NCI-H2227 treated with DMSO at 0.1 percent for 48 hours (cell line): ENCODE data around the gene STOML1.
A peak's percentile ranks its signal among the peaks of the same experiment; 100 is the strongest.

Experiments
- DNase-seq: peaks from one replicate; lab custom pipeline; 2025; lab: John Stamatoyannopoulos, UW

STOML1 gene

GRCh38 chr15:74019734-74020133 lies 27.6 kb upstream of the STOML1 start:
- no peak for DNase-seq

GRCh38 chr15:74013374-74013894 lies 21.3 kb upstream of the STOML1 start:
- no peak for DNase-seq

GRCh38 chr15:74011610-74012009 lies 19.5 kb upstream of the STOML1 start:
- no peak for DNase-seq

GRCh38 chr15:74010929-74011540 lies 18.9 kb upstream of the STOML1 start:
- no peak for DNase-seq

GRCh38 chr15:74008901-74009300 lies 16.8 kb upstream of the STOML1 start:
- DNase-seq = no peak

- DNase-seq = no peak
These were observed 15.8 kb upstream of the STOML1 start for GRCh38 chr15:74007820-74008371.

GRCh38 chr15:74006774-74007639 lies 14.9 kb upstream of the STOML1 start:
- DNase-seq = no peak

- DNase-seq = no peak
These were observed 5.9 kb upstream of the STOML1 start for GRCh38 chr15:73997986-73998385.

GRCh38 chr15:73996939-73997338 lies 4.8 kb upstream of the STOML1 start:
- DNase-seq = no peak

- DNase-seq = no peak
These were observed 4.2 kb upstream of the STOML1 start for GRCh38 chr15:73996267-73996666.

GRCh38 chr15:73994912-73995622 lies 3.0 kb upstream of the STOML1 start:
- no peak for DNase-seq

- peak; percentile 76 for DNase-seq
These were observed 2.4 kb upstream of the STOML1 start, which contains the start of gene PML for GRCh38 chr15:73994413-73994883. Gene PML (plus strand): TSS chr15:73994716. CDS start chr15:73994813, 97 bp downstream.

- DNase-seq = no peak
These were observed 1.3 kb upstream of the STOML1 start for GRCh38 chr15:73993211-73993994.

- DNase-seq = no peak
These were observed 451 bp upstream of the STOML1 start for GRCh38 chr15:73992594-73992898.

- no peak for DNase-seq
These were observed 835 bp downstream of the STOML1 start for GRCh38 chr15:73991260-73991659.

- no peak for DNase-seq
These were observed 1.7 kb downstream of the STOML1 start for GRCh38 chr15:73990250-73991005.

GRCh38 chr15:73989001-73989798 lies 2.9 kb downstream of the STOML1 start:
- DNase-seq = no peak

GRCh38 chr15:73988445-73988969 lies 3.6 kb downstream of the STOML1 start:
- no peak for DNase-seq

GRCh38 chr15:73987681-73988444 lies 4.2 kb downstream of the STOML1 start:
- no peak for DNase-seq
